Loucy (cell line): ENCODE data around the gene XPO1.

Source experiments
- H2AFZ ChIP-seq: fragments of 200-600 bp; sonication (generic); 2 replicates; pipeline ENCODE4 v1.6.0; 2016; ENCODE audit warnings: antibody characterized with exemption, mild to moderate bottlenecking, low read length, moderate library complexity
- H3F3A ChIP-seq: fragments of 200-600 bp; 2 replicates; pipeline ENCODE4 v1.6.0; 2016; ENCODE audit warnings: antibody characterized with exemption, low read depth, mild to moderate bottlenecking
- H3K27me3 ChIP-seq: fragments of 200-600 bp; sonication (generic); 2 replicates; pipeline ENCODE4 v1.6.1; 2014; ENCODE audit warnings: low read length, mild to moderate bottlenecking; ENCODE audit not compliant: insufficient read depth, poor library complexity, severe bottlenecking
- H3K36me3 ChIP-seq: fragments of 200-600 bp; sonication (generic); 2 replicates; pipeline ENCODE4 v1.6.1; 2016; ENCODE audit warnings: low read length; ENCODE audit not compliant: insufficient read depth
- H3K4me1 ChIP-seq: fragments of 200-600 bp; sonication (generic); 2 replicates; pipeline ENCODE4 v1.5.1; 2014; ENCODE audit warnings: low read length, mild to moderate bottlenecking; ENCODE audit not compliant: insufficient read depth, poor library complexity, severe bottlenecking
- H3K4me2 ChIP-seq: fragments of 200-600 bp; sonication (generic); 2 replicates; pipeline ENCODE4 v1.6.0; 2014; ENCODE audit warnings: antibody characterized with exemption, low read length, low read depth, mild to moderate bottlenecking; ENCODE audit not compliant: poor library complexity, severe bottlenecking
- H3K4me3 ChIP-seq: fragments of 200-600 bp; sonication (generic); 2 replicates; pipeline ENCODE4 v1.5.1; 2014; ENCODE audit warnings: low read length, mild to moderate bottlenecking, mixed read lengths; ENCODE audit not compliant: poor library complexity, severe bottlenecking
- H3K79me2 ChIP-seq: fragments of 200-600 bp; sonication (generic); 2 replicates; pipeline ENCODE4 v1.6.1; 2014; ENCODE audit warnings: low read length; ENCODE audit not compliant: insufficient read depth
- H3K9ac ChIP-seq: fragments of 200-600 bp; sonication (generic); 2 replicates; pipeline ENCODE4 v1.6.0; 2014; ENCODE audit warnings: mild to moderate bottlenecking, low read depth, low read length, moderate library complexity; ENCODE audit not compliant: poor library complexity, severe bottlenecking
- H3K9me2 ChIP-seq: fragments of 200-600 bp; sonication (generic); replicated peaks from 2 replicates; pipeline ENCODE4 v1.6.1; 2016; ENCODE audit warnings: low read depth, low read length, mixed read lengths
- H3K9me3 ChIP-seq: fragments of 200-600 bp; sonication (generic); 2 replicates; pipeline ENCODE4 v1.6.1; 2014; ENCODE audit warnings: mild to moderate bottlenecking, antibody characterized with exemption, low read length, low read depth; ENCODE audit not compliant: insufficient read depth
- H4K20me1 ChIP-seq: fragments of 200-600 bp; sonication (generic); 2 replicates; pipeline ENCODE4 v1.6.0; 2014; ENCODE audit warnings: antibody characterized with exemption, low read length, mild to moderate bottlenecking; ENCODE audit not compliant: insufficient read depth, poor library complexity, severe bottlenecking
- EZH2phosphoT487 ChIP-seq: fragments of 200-600 bp; IDR thresholded peaks from 2 replicates; pipeline ENCODE4 v1.6.1; 2018; ENCODE audit warnings: antibody characterized with exemption, mild to moderate bottlenecking, moderate library complexity, borderline replicate concordance
- TF ChIP-seq, protein P1 (sequence below): fragments of 200-600 bp; sonication (generic); conservative IDR thresholded peaks from 2 replicates; pipeline ENCODE4 v1.5.1; 2014; ENCODE audit warnings: mild to moderate bottlenecking, antibody characterized with exemption, low read length

XPO1 gene

DNA sequence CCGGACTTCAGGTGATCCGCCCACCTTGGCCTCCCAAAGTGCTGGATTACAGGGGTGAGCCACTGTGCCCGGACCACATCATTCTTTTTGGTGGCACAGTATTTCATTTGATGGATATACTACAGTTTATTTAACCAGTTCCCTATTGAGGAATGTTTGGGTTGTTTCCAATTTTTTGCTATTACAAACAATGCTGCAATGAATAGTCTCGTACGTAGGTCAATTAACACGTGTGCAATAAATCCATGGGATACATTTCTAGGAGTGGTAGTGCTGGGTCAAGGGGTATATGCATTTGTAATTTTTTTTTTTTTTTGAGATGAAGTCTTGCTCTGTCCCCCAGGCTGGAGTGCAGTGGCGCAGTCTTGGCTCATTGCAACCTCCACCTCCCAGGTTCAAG is 28.4 kb upstream of the XPO1 start:
- Histone ChIP-seq H3K36me3 (no peaks in the 10 kb centered on the region), H3K4me3 (no peak overlapping the region), H3K9me2 (no peaks in the 10 kb centered on the region), H3K9me3 (no peaks in the 10 kb centered on the region), H3F3A (no peaks in the 10 kb centered on the region), H3K4me1 (no peaks in the 10 kb centered on the region), H3K9ac (no peak overlapping the region), H4K20me1 (no peaks in the 10 kb centered on the region), H3K27me3 (no peaks in the 10 kb centered on the region), H3K79me2 (no peaks in the 10 kb centered on the region), H2AFZ (no peak overlapping the region), H3K4me2 (no peak overlapping the region)
- no peak for TF ChIP-seq EZH2phosphoT487
- TF ChIP-seq, protein P1, sequence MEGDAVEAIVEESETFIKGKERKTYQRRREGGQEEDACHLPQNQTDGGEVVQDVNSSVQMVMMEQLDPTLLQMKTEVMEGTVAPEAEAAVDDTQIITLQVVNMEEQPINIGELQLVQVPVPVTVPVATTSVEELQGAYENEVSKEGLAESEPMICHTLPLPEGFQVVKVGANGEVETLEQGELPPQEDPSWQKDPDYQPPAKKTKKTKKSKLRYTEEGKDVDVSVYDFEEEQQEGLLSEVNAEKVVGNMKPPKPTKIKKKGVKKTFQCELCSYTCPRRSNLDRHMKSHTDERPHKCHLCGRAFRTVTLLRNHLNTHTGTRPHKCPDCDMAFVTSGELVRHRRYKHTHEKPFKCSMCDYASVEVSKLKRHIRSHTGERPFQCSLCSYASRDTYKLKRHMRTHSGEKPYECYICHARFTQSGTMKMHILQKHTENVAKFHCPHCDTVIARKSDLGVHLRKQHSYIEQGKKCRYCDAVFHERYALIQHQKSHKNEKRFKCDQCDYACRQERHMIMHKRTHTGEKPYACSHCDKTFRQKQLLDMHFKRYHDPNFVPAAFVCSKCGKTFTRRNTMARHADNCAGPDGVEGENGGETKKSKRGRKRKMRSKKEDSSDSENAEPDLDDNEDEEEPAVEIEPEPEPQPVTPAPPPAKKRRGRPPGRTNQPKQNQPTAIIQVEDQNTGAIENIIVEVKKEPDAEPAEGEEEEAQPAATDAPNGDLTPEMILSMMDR: no peak

DNA sequence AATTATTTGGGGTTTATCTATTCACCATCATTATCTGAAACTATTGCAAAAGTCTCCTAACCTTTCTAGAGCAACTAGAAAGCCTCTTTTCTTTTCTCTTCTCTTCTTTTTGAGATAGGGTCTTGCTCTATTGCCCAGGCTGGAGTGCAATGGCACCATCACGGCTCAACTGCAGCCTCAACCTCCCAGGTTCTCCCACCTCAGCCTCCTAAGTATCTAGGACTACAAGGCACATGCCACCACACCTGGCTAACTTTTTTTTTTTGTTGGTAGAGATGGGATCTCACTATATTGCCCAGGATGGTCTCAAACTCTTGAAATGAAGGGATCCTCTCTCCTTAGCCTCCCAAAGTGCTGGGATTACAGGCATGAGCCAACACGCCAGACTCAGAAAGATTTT is 24.5 kb upstream of the XPO1 start:
- Histone ChIP-seq H3F3A (no peaks in the 10 kb centered on the region), H3K9me3 (no peaks in the 10 kb centered on the region), H3K79me2 (no peaks in the 10 kb centered on the region), H3K36me3 (no peaks in the 10 kb centered on the region), H3K27me3 (no peaks in the 10 kb centered on the region), H3K4me3 (no peak overlapping the region), H3K4me2 (no peak overlapping the region), H2AFZ (no peak overlapping the region), H3K4me1 (no peaks in the 10 kb centered on the region), H3K9me2 (no peaks in the 10 kb centered on the region), H3K9ac (no peak overlapping the region), H4K20me1 (no peaks in the 10 kb centered on the region)
- no peak for TF ChIP-seq EZH2phosphoT487
- TF ChIP-seq, protein P1: no peak

DNA sequence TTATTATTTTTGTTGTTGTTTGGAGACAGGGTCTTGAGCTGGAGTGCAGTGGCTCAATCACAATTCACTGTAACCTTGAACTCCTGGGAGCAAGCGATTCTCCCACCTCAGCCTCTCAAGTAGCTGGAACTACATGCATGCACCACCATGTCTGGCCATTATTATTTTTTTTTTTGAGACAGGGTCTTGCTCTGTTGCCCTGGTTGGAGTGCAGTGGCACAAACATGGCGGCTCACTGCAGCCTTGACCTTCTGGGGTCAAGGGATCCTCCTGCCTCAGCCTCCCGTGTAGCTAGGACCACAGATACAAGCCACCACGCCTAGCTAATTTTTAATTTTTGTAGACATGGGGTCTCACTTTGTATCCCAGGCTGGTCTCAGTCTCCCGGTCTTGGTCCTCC is 20.0 kb upstream of the XPO1 start:
- H3K4me3 ChIP-seq: no peak overlapping the region
- no peaks in the 10 kb centered on the region for H3K9me2 ChIP-seq
- no peaks in the 10 kb centered on the region for H3K4me1 ChIP-seq
- H2AFZ ChIP-seq: no peak overlapping the region
- H3K79me2 ChIP-seq: no peaks in the 10 kb centered on the region
- H3K9ac ChIP-seq: no peak overlapping the region
- no peaks in the 10 kb centered on the region for H3K36me3 ChIP-seq
- TF ChIP-seq EZH2phosphoT487: no peak
- TF ChIP-seq, protein P1: no peak
- H3K4me2 ChIP-seq: no peak overlapping the region
- no peaks in the 10 kb centered on the region for H3F3A ChIP-seq
- no peaks in the 10 kb centered on the region for H4K20me1 ChIP-seq
- H3K27me3 ChIP-seq: no peaks in the 10 kb centered on the region
- no peaks in the 10 kb centered on the region for H3K9me3 ChIP-seq
